Activated CD4-positive, alpha-beta T cell treated with anti-CD3 and anti-CD28 coated beads for 1 hour (primary cell): ENCODE results near the gene VCAM1.
"Not testable (repeated sequence)": the region's sequence is repeated elsewhere in the genome, so short reads cannot be mapped to it uniquely, and the experiment has no call there.

ENCODE experiments used
- DNase-seq: peaks from one replicate; pipeline ENCODE4 v3.0.0-alpha.2; 2020

Gene VCAM1

GRCh38 chr1:100719490-100719889 is at the start of gene VCAM1:
Gene VCAM1 (plus strand): TSS chr1:100719742. CDS start chr1:100719861, 119 bp downstream.
- DNase-seq: no peak

GRCh38 chr1:100670083-100670482 is 49.5 kb upstream of the VCAM1 start:
- no peak for DNase-seq

- DNase-seq: no peak
These were observed 47.9 kb upstream of the VCAM1 start for GRCh38 chr1:100671601-100672000.

- no peak for DNase-seq
These were observed 35.8 kb upstream of the VCAM1 start for GRCh38 chr1:100683448-100684349.

- no peak for DNase-seq
These were observed 19.8 kb upstream of the VCAM1 start for GRCh38 chr1:100699744-100700143.

GRCh38 chr1:100700586-100700985 is 19.0 kb upstream of the VCAM1 start:
- no peak for DNase-seq

GRCh38 chr1:100703052-100703451 is 16.5 kb upstream of the VCAM1 start:
- DNase-seq: no peak

- DNase-seq: no peak
These were observed 15.8 kb upstream of the VCAM1 start for GRCh38 chr1:100703716-100704115.

GRCh38 chr1:100704473-100704872 is 15.1 kb upstream of the VCAM1 start:
- DNase-seq: no peak

GRCh38 chr1:100706296-100706695 is 13.2 kb upstream of the VCAM1 start:
- no peak for DNase-seq

GRCh38 chr1:100706856-100707255 is 12.7 kb upstream of the VCAM1 start:
- DNase-seq: no peak

GRCh38 chr1:100708476-100709062 is 11.0 kb upstream of the VCAM1 start:
- no peak for DNase-seq

GRCh38 chr1:100710906-100711682 is 8.4 kb upstream of the VCAM1 start:
- DNase-seq: no peak

- DNase-seq: not testable (repeated sequence)
These were observed 6.5 kb upstream of the VCAM1 start for GRCh38 chr1:100713027-100713426.

GRCh38 chr1:100713626-100714025 is 5.9 kb upstream of the VCAM1 start:
- no peak for DNase-seq

GRCh38 chr1:100714599-100714998 is 4.9 kb upstream of the VCAM1 start:
- no peak for DNase-seq

- no peak for DNase-seq
These were observed 2.3 kb upstream of the VCAM1 start for GRCh38 chr1:100717218-100717617.

GRCh38 chr1:100718581-100718980 is 961 bp upstream of the VCAM1 start:
- DNase-seq: no peak

GRCh38 chr1:100720101-100720500 is 559 bp downstream of the VCAM1 start:
- DNase-seq: no peak

GRCh38 chr1:100720751-100721150 is 1.2 kb downstream of the VCAM1 start:
- DNase-seq: no peak

- no peak for DNase-seq
These were observed 2.1 kb downstream of the VCAM1 start for GRCh38 chr1:100721526-100722207.

- no peak for DNase-seq
These were observed 2.7 kb downstream of the VCAM1 start for GRCh38 chr1:100722221-100722620.

- no peak for DNase-seq
These were observed 4.7 kb downstream of the VCAM1 start for GRCh38 chr1:100724281-100724680.
